HUDEP-2 (cell line): ENCODE data around the gene VSIG10L.
A peak's percentile ranks its signal among the peaks of the same experiment; 100 is the strongest.

Experiments used
- DNase-seq, 76 experiments: peaks; one replicate each; lab custom pipeline; 2025; ENCODE audit not compliant: unreplicated experiment in 76 of 76; lab: John Stamatoyannopoulos, UW

Gene VSIG10L

GRCh38 chr19:51339313-51339686 lies 2.6 kb downstream of the VSIG10L start:
- peak in 2 of 76 experiments; percentile 54 to 61 for DNase-seq

DNA sequence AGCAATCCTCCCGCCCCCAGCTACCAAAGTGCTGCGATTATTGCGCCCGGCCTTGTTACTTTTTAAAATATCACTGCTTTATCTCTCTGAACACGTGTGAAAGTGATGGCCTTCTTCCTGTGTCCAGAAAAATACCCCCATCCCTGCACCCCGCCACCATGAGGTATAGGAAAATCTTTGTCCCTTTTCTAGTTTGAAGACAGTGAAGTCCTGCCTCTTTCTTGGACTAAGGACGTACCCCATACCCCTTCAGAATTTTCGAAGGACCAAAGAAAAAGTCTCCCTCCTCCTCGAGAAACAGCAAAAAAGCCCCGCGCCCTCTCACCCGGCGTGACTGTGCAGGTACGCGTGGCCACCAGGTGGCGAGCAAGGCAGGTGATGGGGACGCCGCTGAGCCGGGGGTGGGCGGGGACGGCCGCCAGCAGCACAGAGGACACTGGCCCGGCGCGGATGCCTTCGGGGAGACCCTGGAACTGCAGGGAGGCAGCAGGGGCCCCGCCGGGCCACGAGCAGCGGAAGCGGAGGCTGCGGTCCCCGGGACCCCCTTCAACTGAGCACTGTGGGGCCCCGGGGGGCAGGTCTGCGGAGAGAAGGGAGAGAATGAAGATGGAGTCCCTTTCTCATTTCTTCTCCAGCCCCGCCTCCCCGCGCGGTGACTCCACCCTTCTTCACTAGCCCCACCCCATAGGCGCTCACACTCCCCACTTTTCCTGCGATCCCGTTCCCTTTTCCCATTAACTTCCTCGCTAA lies 3.2 kb downstream of the VSIG10L start:
- DNase-seq = peak in 74 of 76 experiments; percentile 31 to 99 (median 82)

DNA sequence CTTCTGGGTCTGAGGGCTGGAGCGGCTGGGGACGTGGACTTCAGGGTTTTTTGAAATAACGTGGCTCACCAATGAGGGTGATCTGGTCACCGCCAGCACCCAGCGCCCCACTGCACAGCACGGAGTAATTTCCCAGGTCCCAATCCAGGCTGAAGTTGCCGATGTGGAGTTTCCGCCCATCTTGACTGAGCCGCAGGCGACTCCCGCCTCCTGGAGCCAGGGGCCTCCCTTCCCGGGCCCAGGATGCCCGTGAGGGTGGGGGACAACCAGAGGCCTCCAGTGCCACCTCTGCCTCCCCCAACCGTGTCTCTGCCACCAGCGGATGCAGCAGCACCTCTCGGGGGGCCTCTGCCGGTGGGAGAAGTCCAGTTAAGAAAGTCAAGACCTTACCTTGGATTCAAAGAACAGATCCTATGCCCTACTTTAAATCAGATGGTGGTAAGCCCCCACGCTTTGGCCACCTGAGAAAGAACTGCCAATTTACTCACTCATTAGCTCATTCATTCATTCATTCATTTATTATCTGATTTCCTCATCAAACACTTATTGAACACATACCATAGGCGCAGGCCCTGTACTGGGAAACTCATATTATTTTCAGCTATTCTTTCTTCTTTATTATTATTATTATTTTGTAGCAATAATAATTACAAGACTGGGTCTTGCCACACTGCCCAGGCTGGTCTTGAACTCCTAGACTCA lies 3.9 kb downstream of the VSIG10L start:
- no peak for DNase-seq

- no peak for DNase-seq
Observed at GRCh38 chr19:51337141-51337860, 4.6 kb downstream of the VSIG10L start.

DNA sequence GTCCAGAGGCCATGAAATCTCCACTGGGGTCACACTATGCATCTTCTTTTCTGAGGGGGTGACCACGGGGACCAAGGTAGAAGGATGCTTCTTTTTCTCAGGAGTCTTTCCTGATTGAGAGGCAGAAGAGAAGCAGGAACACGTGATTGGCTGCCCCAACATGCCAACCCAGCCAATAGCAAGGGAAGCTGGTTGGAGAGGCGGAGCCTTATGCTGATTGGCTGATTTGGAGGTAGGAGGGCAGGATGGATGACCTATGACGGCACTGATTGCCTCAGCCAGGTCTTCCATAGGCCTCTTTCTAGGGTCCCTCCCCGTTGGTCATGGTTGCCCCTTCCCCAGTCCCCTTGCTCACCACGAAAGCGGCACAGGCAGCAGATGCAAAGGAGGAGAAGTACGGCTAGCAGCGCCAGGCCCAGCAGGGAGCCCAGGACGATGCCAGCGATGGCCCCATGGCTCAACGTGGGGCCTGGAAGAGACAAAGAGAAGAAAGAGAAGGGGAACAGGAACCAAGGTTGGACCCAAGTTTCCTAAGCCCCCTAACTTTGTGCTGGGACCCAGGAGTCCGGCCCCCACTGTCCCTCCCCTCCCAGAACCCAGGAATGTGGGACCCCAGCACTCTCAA lies 8.0 kb downstream of the VSIG10L start:
- DNase-seq = peak in 1 of 76 experiments; percentile 27

- DNase-seq = no peak
Observed at GRCh38 chr19:51331716-51332115, 10.2 kb downstream of the VSIG10L start.

DNA sequence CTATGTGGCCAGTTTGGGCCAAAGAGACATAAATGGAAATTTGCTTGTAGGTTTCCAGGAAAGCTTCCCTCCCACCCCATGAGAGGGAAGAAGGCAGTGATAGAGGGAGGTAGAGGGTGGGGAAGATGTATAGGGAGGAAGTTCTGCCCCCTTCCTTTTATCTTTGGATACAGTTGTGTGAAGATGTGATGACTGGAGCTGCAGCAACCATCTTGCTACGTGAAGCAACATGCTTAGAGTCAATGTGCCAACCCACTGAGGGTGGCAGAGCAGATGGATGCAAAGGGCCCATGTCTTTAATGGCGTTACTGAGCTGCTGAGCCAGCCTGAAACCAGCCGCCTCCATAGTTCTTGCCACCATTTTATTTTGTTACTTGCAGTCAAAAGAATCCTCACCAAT lies 10.7 kb downstream of the VSIG10L start:
- DNase-seq = no peak

DNA sequence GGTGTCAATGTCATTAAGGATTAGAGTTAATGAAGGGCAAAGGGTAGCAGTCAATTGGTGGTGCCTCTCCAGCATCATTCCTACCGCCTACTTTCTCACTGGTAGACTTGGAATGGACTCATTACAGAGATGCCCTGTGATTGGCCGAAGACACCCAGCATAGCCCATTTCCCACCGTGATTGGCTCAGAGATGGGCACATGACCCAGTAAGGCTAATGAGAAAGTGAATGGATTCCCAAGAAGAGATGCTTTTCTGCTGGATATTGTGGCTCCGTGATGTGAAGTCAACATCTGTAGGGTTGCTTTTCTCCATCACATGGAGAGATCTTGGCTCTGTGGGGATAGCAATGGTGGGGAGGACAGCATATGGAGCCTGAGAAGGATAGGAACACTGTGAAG lies 11.6 kb downstream of the VSIG10L start:
- DNase-seq = no peak

GRCh38 chr19:51329411-51329810 lies 12.5 kb downstream of the VSIG10L start:
- DNase-seq = no peak

- peak in 71 of 76 experiments; percentile 24 to 90 (median 73) for DNase-seq
Observed at GRCh38 chr19:51327066-51328001, 14.6 kb downstream of the VSIG10L start.

DNA sequence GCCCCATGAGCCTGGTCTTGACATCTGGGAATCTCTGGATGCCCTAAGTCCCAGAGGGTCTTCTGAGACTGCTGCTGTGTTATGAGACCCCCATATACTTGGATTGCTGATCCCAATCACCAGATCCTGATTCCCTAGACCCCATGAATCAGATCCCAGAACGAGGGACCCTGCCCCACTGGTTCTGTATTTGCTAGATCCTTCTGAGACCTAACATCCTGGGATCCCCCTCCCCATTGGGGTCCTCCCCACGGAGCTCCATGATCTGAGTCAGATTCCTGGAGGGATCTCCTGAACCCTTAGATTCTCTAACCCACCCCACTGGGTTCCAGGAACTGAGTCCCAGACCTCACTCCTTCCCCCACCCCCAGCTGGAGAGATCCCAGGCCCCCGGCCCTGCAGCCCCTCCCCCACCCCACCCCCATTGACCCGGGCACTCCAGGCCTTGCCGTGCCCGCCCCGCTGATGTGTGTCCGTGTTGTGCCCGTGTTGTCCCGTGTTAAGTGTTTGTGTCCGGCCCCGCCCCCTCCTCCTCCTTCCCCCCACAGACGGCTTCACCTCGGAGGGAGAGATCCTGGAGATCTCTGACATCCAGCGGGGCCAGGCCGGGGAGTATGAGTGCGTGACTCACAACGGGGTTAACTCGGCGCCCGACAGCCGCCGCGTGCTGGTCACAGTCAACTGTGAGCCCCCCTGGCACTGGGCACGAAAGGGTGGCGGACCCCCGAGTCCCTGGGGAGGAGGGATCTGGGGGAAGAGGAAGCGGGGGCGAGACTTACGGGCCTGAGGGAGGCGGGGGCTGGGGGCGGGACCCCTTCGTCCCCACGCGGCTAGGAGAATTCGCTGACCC lies 15.5 kb downstream of the VSIG10L start:
- no peak for DNase-seq

GRCh38 chr19:51325161-51325976 lies 16.6 kb downstream of the VSIG10L start:
- no peak for DNase-seq

- no peak for DNase-seq
Observed at GRCh38 chr19:51324167-51324481, 17.8 kb downstream of the VSIG10L start.

- no peak for DNase-seq
Observed at GRCh38 chr19:51323481-51324166, 18.3 kb downstream of the VSIG10L start.

- DNase-seq = no peak
Observed at GRCh38 chr19:51321799-51322198, 20.1 kb downstream of the VSIG10L start.

- DNase-seq = peak in 23 of 76 experiments; percentile 9 to 73 (median 38)
Observed at GRCh38 chr19:51320280-51320657, 21.7 kb downstream of the VSIG10L start.

- DNase-seq = no peak
Observed at GRCh38 chr19:51319649-51320279, 22.2 kb downstream of the VSIG10L start.
